CD4-positive, alpha-beta T cell treated with Interleukin-17A for 4 hours (primary cell): ENCODE data around the gene PDGFRA.

ENCODE experiments used
- DNase-seq: peaks from one replicate; pipeline ENCODE4 v3.0.0-alpha.2; 2020; ENCODE audit warnings: mixed read lengths

Gene PDGFRA

DNA sequence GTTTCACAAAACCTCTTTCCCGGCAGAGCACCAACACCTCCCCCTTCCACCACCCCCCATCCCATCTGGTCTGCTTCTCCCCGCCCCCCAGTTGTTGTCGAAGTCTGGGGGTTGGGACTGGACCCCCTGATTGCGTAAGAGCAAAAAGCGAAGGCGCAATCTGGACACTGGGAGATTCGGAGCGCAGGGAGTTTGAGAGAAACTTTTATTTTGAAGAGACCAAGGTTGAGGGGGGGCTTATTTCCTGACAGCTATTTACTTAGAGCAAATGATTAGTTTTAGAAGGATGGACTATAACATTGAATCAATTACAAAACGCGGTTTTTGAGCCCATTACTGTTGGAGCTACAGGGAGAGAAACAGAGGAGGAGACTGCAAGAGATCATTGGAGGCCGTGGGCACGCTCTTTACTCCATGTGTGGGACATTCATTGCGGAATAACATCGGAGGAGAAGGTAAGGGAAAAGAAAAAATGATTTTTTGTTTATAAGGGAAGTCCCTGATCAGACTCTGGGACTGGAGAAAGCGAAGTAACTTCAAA lies at the start of gene PDGFRA:
TSS of gene PDGFRA (plus strand) at position 333 of the 541 bp plus-strand sequence. CDS start 29,476 bp downstream, outside the sequence.
- DNase-seq, result no peak

DNA sequence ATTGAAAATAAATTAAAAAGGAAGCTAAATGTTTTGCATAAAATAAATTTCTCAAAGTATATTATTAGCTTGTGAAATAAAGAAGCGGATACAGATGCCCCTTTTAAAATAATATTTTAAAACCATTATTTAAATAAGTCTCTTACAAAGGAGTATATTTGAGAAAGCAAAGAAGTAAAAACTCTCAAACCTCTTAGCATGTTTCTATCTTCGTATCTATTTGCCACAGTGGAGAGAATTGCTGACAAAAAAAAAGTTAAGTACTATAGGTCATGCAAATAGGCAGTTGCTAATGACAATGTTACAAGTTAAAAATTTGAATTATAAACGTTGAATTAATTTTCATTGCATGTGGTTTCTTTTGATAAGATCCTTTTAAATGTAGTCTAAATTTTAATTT lies 44.5 kb upstream of the PDGFRA start:
- DNase-seq, result no peak

DNA sequence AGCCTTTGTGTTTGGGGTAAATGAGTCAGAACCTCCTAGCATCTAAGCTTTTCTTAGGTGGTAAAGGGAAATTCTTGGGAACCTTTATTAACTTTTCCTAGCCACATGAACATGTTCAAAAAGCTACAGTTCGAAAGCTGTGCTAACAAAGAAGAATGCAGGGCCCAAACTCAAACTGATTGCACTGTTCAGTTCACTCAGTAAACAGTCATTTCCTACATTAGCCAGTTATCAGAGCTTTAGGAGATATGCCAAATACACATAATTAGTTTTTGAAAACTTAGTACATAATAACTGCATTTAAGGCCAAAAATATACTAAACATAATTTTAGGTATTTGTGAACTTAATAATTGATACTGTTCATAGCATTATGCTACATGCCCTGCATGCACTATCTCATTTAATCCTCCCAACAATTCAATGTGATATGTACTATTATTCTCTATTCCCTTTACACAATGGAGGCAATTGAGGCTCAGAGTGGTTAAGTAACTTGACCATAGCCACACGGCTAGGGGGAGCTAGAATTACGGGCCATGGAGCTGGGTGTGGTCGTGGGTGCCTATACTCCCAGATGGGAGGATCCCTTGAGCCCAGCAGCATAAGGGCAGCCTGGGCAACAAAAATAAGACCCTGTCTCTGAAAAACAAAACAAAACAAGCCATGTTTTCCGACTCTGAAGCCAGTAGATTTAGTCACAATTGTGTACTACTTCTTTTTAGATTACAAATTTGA lies 43.9 kb upstream of the PDGFRA start:
- no peak for DNase-seq

DNA sequence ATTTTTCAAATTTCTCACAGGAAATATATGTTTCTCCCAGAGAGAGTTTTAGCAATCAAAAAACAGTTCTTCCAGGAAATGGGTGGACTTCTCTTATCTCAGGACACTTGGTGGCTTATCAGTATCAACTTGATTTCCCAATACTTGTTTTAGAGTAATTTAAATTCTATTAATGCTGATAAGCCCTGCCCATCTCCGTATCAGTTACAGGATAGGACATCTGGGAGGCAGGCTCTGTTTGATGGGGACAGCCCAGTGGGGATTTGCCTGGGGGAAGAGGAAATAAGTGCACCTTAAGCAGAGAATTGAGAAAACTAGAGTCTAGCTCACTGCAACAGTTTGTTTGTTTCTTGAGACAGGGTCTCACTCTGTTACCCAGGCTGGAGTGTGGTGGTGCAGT lies 43.2 kb upstream of the PDGFRA start:
- no peak for DNase-seq

DNA sequence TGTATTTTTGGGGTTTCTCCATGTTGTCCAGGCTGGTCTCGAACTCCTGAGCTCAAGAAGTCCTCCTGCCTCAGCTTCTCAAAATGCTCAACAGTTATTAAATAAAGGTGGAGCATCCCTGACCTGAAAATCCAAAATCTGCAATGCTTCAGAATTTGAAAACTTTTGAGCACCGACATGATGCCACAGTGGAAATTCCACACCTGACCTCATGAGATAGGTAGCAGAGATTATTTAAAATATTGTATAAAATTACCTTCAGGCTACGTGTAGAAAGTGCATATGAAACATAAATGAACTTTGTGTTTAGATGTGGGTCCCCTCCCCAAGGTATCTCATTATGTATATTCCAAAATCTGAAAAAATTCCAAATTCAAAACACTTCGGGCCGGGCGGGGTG lies 42.7 kb upstream of the PDGFRA start:
- DNase-seq, result no peak

DNA sequence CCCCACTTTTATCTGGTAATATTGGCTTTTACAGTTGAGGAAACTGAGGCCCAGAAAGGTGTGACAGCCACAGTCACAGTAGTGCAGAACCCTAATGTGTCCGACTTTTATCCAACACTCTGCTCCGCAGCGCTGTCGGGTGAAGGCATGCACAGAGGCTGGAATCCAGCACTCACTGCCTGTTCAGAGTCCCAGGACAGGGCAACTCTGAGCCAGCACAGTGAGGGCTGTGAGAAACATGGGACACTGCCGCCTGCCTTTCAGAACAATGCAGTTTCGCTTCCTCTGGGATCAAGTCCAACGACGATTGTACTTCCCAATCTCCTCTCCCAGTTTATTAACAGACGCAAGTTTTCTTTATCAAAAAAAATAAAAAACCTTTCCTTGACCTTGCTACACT lies 41.9 kb upstream of the PDGFRA start:
- no peak for DNase-seq

DNA sequence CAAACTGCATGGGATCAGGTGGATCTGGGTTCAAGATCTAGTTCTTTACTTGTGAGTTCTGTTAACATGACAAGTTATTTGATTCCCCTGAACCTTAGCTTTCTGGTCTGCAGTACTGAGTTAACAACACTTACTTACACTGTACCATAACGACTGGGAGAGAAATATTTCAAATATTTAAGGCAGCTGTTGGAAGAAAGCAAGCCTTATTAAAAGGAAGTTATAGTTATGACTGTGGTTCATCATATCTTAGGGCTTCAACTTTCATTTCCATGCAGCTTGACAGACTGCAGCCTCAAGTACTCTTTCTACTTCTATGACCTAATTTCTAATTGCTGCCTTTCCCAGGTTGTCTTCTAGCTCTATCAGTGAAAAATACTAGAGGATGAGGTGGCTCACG lies 40.0 kb upstream of the PDGFRA start:
- no peak for DNase-seq

DNA sequence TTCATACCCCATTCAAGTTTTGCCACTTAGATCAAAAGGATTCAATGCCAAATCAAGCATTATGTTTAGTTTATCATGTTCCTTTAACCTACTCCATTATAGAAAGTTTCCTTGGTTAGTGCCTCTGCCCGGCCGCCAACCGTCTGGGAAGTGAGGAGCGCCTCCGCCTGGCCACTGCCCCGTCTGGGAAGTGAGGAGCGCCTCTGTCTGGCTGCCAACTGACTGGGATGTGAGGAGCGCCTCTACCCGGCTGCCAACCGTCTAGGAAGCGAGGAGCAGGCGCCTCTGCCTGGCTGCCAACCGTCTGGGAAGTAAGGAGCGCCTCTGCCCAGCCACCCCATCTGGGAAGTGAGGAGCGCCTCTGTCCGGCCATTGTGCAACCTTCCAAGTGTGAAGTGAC lies 36.3 kb upstream of the PDGFRA start:
- no peak for DNase-seq

DNA sequence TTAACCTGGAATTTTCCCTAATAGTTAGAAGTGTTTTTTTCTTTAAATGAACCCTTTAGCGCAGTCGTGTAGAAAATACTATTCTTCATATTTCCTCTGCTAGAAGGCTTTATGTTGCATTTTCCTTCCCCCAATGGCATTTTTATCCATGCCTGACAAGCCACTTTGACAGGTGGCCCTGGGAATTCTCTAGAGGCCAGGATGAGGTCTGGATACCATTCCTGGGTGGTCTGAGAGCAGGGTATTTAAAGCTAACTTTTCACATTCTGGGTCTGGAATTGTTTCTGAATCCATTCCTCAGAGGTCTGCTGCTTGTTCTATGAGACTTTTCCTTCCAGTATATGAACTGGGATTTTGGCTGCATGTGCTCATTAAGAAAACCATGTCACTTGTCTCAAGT lies 31.2 kb upstream of the PDGFRA start:
- no peak for DNase-seq

DNA sequence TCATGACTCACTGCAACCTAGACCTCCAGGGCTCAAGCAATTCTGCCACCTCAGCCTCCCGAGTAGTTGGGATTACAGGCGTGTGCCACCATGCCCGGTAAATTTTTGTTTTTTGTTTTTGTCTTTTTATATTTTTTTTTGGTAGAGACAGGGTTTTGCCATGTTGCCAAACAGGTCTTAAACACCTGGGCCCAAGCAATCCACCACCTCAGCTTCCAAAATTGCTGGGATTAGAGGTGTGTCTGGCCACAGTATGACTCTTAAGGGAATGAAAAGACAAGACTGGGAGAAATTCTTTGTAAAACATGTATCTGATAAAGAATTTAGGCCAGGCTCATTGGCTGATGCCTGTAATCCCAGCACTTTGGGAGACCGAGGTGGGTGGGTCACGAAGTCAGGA lies 29.2 kb upstream of the PDGFRA start:
- DNase-seq, result no peak

DNA sequence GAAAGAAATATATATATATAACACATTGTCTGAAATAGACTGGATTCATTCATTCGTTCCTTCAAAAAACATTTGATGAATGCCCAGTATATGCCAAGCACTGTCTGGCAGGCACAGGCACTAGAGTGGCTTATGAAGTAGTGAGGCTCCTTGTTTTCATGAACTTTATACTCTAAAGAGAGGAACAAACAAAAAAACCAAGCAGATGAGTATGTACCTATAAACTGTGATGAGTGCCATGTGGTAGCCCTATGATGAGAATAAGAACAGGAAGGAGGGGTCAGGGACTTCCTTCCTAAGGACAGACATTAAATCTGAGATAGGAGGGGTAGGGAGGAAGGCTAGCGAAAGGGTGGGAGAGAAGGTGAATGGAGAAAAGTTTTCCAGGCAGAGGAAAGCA lies 19.5 kb upstream of the PDGFRA start:
- DNase-seq, result no peak

DNA sequence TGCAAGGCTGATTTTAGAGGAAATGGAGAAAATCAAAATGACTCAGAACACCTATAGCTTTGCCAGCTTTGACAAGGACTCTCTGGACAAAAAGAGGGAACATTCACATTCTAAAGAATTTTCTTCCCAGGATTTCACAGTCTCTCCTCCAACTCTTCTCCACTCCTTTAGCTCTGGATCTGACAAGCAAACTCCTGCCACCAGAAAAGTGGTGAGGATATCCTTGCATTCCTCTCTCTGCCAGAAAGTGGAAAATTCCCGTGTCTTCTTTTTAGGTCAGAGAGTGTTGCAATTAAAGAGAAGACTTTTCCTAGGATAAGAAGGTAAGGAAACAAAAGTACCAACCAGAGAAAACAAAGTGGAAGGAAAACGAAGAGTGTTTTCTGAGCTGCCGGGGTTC lies 16.1 kb upstream of the PDGFRA start:
- DNase-seq, result no peak

DNA sequence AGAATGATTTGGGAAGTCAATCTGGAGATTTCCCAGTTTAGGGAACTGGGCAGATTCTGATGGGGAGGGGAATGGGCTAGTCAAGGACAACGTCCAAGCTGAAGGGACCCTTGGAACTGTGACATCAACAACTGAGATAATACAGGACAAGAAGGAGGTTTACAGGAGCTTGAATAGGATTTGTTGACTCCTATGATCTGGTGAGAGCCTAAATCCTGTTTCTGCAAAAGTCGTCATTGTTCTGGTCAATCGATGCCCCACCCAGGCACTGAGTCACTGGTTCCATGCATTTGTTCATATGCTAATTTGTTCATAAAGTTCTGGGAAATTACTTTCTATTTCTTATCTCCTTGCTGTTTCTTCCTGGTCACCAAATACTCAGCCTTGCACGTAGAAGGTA lies 15.3 kb upstream of the PDGFRA start:
- DNase-seq, result no peak

DNA sequence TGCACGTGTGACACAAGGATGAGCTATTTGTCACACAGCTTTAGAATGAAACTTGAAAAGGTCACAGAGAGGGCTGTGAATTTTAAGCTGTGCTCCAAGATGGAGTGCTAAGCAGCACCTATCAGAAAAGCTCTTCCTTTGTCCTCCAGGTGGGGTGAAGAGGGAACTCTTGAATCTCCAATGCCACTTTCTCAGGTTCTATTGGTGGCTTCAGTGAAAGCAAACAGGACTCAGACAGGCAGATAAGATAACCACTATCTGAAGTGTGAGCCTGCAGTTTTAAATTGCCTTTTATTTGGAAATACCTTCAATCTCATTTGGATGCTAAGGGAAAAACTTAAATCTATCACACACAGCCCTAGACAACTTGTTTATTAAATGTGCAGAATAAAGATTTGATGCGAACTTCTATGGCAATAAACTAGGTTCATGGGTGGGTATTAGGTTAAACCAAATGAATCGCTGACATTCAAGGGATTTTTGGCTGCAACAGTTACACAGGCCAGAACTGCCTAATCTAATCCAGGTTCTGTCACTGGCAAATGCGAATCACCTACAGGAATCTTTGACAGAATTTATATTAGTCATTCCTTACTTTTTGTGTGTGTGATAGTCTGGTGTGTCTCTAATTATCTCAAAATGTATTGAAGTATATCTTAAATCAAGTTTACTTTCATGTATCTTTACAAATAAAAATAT lies 13.6 kb upstream of the PDGFRA start:
- no peak for DNase-seq

DNA sequence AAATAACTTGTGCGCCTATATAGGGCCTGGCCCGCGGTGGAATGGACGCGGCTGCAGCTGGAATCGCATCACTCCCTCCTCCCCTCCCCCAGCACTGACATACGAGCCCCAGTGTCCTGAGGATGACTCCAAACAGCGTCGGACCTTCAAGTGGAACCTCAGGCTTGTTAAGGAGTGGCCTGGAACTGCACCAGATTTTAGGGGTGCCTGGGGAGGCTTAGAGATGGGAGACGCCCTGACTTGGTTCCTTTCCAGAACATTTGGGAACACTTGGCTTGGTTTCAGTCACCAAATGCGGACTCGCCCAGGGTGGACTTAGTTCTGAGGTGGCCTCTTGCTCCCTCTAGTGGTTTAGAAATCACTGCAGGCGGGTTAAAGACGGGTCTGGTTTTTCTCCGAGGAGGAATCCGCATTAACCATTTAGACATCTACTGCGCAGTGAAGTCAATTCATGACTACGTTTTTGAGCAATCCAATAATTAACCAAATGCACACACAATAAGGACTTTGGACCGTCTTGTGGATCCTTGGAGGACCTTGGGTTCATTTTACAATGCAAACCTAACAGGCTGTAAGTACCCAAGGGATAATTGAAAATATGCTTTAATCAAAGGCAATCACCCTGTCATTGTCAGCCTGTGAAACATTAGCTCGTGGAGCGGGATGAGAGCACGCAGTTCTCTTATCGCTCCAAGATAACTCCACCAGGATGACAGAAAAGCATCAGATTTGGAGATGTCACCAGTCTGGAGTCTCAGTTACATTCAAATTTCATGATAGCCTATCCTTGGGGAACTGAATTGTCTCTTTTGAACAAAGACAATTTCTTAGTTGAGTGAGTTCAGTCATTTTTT lies 11.2 kb upstream of the PDGFRA start:
- peak; percentile 65 for DNase-seq

DNA sequence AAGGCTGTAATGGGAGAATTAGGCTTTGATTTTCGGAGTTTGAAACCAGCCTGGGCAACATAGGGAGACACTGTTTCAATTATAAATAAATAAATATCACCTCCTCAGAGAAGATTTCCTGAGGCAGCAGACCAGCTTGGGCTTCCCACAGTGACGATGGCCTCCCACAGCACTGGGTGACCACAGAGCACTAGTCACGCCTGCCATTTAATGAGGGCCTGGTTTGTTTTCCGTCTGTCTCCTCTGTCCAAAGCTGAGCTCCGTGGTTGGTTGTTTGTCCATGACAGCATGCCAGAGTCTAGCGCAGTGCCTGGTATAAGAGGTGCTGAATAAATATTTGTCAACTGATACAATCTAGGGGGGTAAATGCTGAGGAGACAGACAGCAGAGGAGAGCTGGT lies 10.4 kb upstream of the PDGFRA start:
- DNase-seq, result no peak

DNA sequence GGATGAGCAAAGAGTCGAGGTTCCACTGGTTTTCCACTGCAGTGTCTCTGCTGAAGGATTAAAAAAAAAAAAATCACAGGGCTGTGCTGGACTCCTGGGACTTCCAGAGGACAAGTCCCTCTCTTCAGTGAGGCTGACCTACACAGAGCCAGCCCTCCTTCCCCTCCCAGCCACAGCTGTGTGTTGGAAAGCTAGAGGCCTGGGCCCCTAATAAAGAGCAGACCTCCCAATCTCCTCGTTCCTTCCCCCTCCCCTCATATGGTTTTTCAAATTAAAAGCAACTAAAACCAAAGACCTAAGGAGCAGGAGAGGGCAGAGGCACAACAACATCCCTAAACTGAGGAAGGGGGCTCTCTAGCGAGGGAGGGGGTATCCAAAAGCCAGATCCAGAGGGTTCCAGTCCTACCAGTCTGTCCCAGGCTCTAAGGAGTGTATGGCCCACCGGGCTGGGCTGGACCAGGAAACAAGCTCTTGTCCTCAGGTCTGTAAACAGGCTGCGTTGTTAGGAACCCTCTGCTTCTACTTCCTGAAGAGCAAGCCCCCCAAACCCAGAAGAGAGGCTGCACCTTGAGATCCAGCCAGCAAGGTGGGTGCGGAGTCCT lies 4.0 kb upstream of the PDGFRA start:
- no peak for DNase-seq

DNA sequence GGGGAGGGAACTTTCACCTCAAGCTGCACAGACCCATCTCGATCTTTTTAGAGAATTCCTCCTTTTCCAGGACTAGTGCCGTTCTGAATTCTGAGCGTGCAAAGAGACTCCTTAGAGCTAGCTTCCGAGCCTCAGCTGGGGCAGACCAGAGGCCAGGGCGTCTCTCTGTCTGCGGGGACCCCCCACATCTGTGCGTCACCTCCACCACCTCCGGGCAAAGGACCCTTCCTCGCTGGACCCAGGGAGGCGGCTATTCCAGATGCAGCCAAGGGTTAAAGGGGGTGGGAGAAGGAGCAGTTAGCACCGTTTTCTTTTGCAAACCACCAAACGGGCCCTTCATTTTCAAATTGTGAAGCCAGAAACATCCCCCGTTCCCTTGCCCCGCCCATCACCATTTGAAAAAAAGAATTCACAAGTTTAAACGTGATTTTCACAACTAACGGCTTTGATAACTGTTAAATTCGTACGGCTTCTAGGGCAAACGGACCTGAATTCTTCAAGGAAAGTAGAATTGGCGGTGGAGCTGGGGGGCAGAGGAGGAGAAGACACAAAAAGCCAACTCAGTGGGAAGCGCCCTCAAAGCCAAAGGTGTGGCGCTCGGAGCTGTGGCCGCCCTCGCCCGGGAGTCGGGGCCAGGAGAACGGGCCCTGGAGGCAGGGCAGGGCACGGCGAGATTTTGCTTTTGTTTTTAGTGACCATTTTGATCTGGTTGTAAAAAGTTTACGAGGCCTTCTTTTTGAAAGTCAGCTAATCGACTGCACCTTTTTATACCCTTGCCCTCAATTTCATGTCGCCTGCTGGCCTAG lies 3.3 kb upstream of the PDGFRA start:
- no peak for DNase-seq

DNA sequence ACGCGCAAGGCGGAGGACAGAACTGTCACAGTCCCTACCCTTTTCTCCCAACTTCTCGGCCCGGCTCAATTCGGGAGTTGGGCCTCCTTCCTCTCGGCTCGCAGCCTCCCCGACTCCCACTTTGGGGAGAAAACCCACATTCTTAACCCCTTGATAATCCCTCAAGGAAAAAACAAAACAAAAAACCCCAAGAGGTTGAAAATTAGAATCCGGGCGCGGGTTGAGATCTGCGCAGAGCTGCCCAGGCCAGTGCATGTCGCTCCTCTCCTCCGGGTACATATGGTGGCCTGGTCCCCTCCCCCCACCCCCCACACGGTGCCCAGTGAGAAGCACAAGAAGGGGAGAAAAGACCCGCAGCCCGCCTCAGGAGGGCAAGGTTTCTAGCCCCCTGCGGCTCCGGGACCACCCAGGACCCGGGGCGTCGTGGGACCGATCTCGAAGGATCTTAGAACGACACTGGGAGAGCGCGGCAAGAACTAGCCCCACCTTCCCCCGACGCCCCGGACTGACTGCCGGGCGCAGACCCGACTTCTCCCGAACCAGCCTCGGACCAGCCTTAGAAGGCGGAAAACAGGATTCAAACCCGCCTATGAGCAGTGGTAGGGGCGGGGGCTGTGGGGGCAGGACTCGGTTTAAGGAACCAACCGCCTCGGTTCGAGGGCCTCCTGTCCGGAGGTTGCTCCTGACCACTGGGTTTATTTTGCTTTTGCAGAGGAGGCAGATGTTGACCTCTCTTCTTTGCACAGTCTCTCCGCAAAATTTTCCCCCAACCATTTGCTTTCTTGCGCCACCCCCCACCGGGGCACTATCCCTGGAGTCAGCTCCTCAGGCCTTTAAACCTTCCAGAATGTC lies 2.5 kb upstream of the PDGFRA start:
- no peak for DNase-seq

DNA sequence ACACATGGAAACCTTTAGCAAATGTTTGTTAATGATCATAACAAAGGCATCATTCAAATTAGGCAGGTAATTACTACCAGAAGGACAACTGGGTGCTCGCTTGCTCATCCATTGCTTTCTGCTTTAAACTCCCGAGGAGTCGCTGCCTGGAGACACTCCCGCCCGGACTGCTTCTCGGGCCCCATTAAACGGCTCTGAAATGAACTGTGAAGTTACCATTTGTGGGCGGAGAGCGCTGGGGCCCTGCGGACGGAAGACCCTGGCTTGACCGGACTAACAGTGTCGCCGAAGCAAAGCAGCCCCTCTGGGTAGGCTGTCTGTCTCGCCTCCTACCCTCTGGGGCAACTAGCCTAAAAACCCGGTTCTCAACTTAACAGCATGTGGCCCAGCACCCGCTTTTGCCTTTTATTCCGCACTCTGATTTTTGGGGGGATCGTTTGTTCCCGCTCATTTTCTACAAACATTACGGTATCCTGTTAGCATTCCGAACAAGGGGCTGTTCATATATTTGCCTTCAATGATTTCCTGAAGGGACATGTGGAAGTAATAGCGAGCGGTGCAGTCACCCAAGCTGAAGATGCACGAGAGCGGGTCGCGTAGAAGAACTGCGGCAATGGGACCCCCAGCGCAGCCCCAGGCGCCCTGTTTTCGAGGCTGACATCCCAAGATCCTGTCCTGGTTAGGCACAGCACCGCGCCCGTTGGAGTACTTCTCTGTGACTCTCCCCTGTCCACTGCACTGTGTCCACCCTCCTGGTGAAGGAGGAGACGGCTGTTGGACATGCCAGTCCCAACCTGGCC lies 1.6 kb upstream of the PDGFRA start:
- no peak for DNase-seq
